ENCODE measurements around the gene TACC3. TPM values are rescaled to one million over a fixed set of nuclear protein-coding genes. Genes with fewer than 3 reads are reported as not detected.

Gene TACC3
- total RNA-seq, 1 experiment from 2014 or later, result 207 TPM

- no peak for TF ChIP-seq E2F5 (CRISPR knock-in tag; IDR thresholded peaks at IDR 0.05)
- TF ChIP-seq EMX1 (CRISPR knock-in tag; IDR thresholded peaks at IDR 0.05), result no peak
- TF ChIP-seq MXD4 (CRISPR knock-in tag; IDR thresholded peaks at IDR 0.05; ENCODE audit: borderline replicate concordance), result no peak
- no peak for TF ChIP-seq ZNF263 (CRISPR knock-in tag; IDR thresholded peaks at IDR 0.05; ENCODE audit: low read depth)
- TF ChIP-seq, protein P1, sequence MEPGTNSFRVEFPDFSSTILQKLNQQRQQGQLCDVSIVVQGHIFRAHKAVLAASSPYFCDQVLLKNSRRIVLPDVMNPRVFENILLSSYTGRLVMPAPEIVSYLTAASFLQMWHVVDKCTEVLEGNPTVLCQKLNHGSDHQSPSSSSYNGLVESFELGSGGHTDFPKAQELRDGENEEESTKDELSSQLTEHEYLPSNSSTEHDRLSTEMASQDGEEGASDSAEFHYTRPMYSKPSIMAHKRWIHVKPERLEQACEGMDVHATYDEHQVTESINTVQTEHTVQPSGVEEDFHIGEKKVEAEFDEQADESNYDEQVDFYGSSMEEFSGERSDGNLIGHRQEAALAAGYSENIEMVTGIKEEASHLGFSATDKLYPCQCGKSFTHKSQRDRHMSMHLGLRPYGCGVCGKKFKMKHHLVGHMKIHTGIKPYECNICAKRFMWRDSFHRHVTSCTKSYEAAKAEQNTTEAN (CRISPR knock-in tag; IDR thresholded peaks at IDR 0.05), result no peak
- TF ChIP-seq RELA (CRISPR knock-in tag; IDR thresholded peaks at IDR 0.05; ENCODE audit: borderline replicate concordance), result no peak
- TF ChIP-seq MYBL2 (CRISPR knock-in tag; IDR thresholded peaks at IDR 0.05), result no peak
- TF ChIP-seq FOXP1 (CRISPR knock-in tag; IDR thresholded peaks at IDR 0.05; ENCODE audit: borderline replicate concordance), result no peak
Measured at GRCh38 chr4:1773754-1774153, 52.4 kb downstream of the TACC3 start (continued).

GRCh38 chr4:1775731-1776500 lies 54.6 kb downstream of the TACC3 start:
- POLR2A ChIA-PET, result interaction anchor here (3.8 kb wide), 1 partner anchor 11 kb away, joined by 12 read pairs; no protein-coding TSS in a partner anchor
- Mint-ChIP-seq H3K27ac (peak overlapping the region; percentile 78; the same call in 1 of the 2 replicates), H3K4me1 (peaks cover 15% of the 10 kb centered on the region; the same call in 1 of the 2 replicates), H3K9me3 (no peaks in the 10 kb centered on the region), H3K36me3 (no peaks in the 10 kb centered on the region), H3K4me3 (no peak overlapping the region), H3K27me3 (ENCODE audit: low read depth) (no peaks in the 10 kb centered on the region)
- TF ChIP-seq TEAD1 (CRISPR knock-in tag; IDR thresholded peaks at IDR 0.05) (no peak), MYBL2 (CRISPR knock-in tag; IDR thresholded peaks at IDR 0.05) (peak; percentile 38; the same call in 1 of the 2 replicates)
- DNase-seq (ENCODE audit: low spot score), result no peak
- no peak for ATAC-seq
- CTCF ChIA-PET, result interaction anchor here (1.0 to 1.2 kb wide), 3 partner anchors 8 to 28 kb away, joined by 4 to 7 read pairs (median 4); partner anchors contain the start of gene FGFR3

DNA sequence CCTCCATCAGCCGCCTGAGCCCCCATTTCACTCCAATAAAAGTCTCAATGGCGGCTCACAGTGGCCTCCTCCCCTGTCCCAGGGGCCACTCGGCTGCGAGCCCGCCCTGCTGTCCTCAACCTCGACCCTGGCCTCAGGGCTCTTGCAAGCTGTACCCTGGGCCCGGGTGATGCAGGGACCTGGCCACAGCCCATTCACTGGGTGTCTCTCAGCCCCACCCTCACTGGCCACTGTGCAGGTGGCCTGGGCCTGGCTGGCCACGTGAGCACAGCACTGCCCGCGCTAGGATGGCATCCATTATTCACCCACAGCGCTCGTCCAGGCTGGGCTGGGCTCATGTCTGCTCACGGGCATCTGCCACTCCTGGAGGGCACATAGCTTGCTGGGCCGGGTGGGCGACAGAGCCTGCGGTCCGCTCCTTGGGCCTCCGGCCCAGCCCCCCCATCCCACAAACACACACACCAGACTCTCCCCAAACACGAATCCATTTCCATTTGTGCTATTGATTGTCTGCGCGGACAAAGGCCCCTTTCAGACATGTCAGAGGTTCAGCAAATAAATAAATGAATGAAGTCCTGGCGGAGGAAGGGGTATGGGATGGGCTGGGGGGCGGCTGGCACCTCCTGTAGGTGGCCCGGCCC lies 55.3 kb downstream of the TACC3 start:
- ChIA-PET POLR2A (interaction anchor here (1.5 to 3.8 kb wide), 3 partner anchors 11 to 18 kb away, joined by 3 to 12 read pairs (median 6); no protein-coding TSS in a partner anchor), CTCF (interaction anchor here (1.0 to 6.1 kb wide), 6 partner anchors 9 to 83 kb away, joined by 6 to 88 read pairs (median 8); no protein-coding TSS in a partner anchor)
- Mint-ChIP-seq H3K27me3 (ENCODE audit: low read depth) (no peaks in the 10 kb centered on the region), H3K36me3 (no peaks in the 10 kb centered on the region), H3K27ac (no peak overlapping the region), H3K9me3 (no peaks in the 10 kb centered on the region), H3K4me3 (no peak overlapping the region), H3K4me1 (peaks cover 15% of the 10 kb centered on the region; the same call in 1 of the 2 replicates)
- no peak for DNase-seq (ENCODE audit: low spot score)
- ATAC-seq, result no peak
- TF ChIP-seq GABPB1 (CRISPR knock-in tag; IDR thresholded peaks at IDR 0.05) (peak; percentile 67), KAT7 (CRISPR knock-in tag; IDR thresholded peaks at IDR 0.05; ENCODE audit: borderline replicate concordance) (no peak)

GRCh38 chr4:1777822-1778641 lies 56.7 kb downstream of the TACC3 start:
- Mint-ChIP-seq H3K27ac (no peak overlapping the region), H3K4me1 (peaks cover 15% of the 10 kb centered on the region; the same call in 1 of the 2 replicates), H3K4me3 (no peak overlapping the region), H3K27me3 (ENCODE audit: low read depth) (no peaks in the 10 kb centered on the region), H3K9me3 (no peaks in the 10 kb centered on the region), H3K36me3 (no peaks in the 10 kb centered on the region)
- ATAC-seq (peak; percentile 72), DNase-seq (ENCODE audit: low spot score) (peak; percentile 91)
- ChIA-PET POLR2A (interaction anchor here (0.6 to 3.8 kb wide), 8 partner anchors 9 to 47 kb away, joined by 3 to 13 read pairs (median 4); no protein-coding TSS in a partner anchor), CTCF (interaction anchor here (0.8 to 6.1 kb wide), 17 partner anchors 8 to 85 kb away, joined by 3 to 88 read pairs (median 6); partner anchors contain the start of gene FGFR3)
- TF ChIP-seq, protein P2, sequence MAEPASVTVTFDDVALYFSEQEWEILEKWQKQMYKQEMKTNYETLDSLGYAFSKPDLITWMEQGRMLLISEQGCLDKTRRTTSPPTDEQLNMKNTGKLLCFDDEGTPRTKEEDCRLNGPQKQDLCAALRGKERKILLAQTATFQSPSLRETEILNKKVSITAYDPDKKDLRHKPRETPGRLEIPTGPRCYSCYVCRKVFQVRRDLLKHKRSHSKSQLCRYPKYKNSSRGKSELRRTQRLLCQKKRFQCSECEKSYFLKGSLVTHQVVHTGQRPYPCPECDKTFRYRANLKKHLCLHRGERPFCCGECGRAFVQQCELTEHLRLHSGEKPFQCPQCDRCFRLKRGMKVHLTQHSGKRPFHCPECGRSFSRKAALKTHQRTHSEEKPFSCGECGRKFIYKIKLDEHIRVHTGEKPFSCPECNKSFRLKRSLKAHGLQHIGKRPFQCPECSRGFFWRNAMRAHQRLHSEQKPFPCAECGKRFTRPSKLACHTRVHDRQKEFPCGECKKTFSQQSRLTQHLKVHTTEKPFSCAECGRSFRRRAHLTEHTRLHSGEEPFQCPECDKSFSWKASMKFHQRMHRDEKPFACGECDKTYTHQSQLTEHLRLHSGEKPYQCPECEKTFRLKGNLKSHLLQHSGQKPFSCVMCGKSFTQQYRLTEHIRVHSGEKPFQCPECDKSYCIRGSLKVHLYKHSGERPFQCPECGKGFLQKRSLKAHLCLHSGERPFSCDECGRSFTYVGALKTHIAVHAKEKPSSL (CRISPR knock-in tag; conservative IDR thresholded peaks at IDR 0.05), result no peak
- TF ChIP-seq FOXP1 (CRISPR knock-in tag; IDR thresholded peaks at IDR 0.05; ENCODE audit: borderline replicate concordance), result no peak
- no peak for TF ChIP-seq ZNF512 (CRISPR knock-in tag; IDR thresholded peaks at IDR 0.05; ENCODE audit: borderline replicate concordance)
- peak; percentile 51; the same call in 1 of the 2 replicates for TF ChIP-seq GTF2I (CRISPR knock-in tag; conservative IDR thresholded peaks at IDR 0.05)
- TF ChIP-seq FOXP4 (CRISPR knock-in tag; IDR thresholded peaks at IDR 0.05), result no peak
- TF ChIP-seq JAZF1 (CRISPR knock-in tag; IDR thresholded peaks at IDR 0.05), result no peak
- TF ChIP-seq ZNF423 (CRISPR knock-in tag; IDR thresholded peaks at IDR 0.05), result peak; percentile 96
- no peak for TF ChIP-seq SOX15 (CRISPR knock-in tag; IDR thresholded peaks at IDR 0.05)

Data from WTC11 (cell line).